K562 (cell line): ENCODE measurements around the gene LRP1. TPM values are rescaled to one million over a fixed set of nuclear protein-coding genes. Genes with fewer than 3 reads are reported as not detected.
A peak's percentile ranks its signal among the peaks of the same experiment; 100 is the strongest.

ENCODE experiments used
- ARID1B ChIP-seq: fragments of 450-650 bp; IDR thresholded peaks from 2 replicates; pipeline ENCODE4 v1.6.1; 2016; ENCODE audit warnings: antibody characterized with exemption, mild to moderate bottlenecking, inconsistent platforms
- KAT8 ChIP-seq: fragments of 450-650 bp; IDR thresholded peaks from 2 replicates; pipeline ENCODE4 v1.6.1; 2016; ENCODE audit warnings: low read depth, mild to moderate bottlenecking
- NBN ChIP-seq: fragments of 450-650 bp; IDR thresholded peaks from 2 replicates; pipeline ENCODE4 v1.6.1; 2016; ENCODE audit warnings: low read depth, mild to moderate bottlenecking
- POU5F1 ChIP-seq: fragments of 150-350 bp; IDR thresholded peaks from 2 replicates; pipeline ENCODE4 v1.6.1; 2014; ENCODE audit warnings: borderline replicate concordance, low read length, low read depth, mild to moderate bottlenecking; ENCODE audit not compliant: partially characterized antibody
- TBP ChIP-seq: optimal IDR thresholded peaks from 2 replicates; pipeline ENCODE3; 2011; ENCODE audit warnings: low read depth, low read length, improper control_type of control experiment
- ZFPM2 ChIP-seq: fragments of 250-450 bp; sonication (Bioruptor Pico); IDR thresholded peaks from 2 replicates; pipeline ENCODE4 v1.5.1; 2022; ENCODE audit warnings: mild to moderate bottlenecking
- ZNF175 ChIP-seq: fragments of 200-800 bp; sonication (Bioruptor generic); IDR thresholded peaks from 2 replicates; pipeline ENCODE4 v1.6.1; 2016; ENCODE audit warnings: low read depth, mild to moderate bottlenecking, missing genetic modification characterization, missing compliant biosample characterization
- ZNF324 ChIP-seq: fragments of 250-450 bp; sonication (Bioruptor Pico); IDR thresholded peaks from 2 replicates; pipeline ENCODE4 v1.4.0; 2020; ENCODE audit warnings: mild to moderate bottlenecking
- polyA plus RNA-seq, 8 experiments: library from polyadenylated mRNA; depleted of rRNA in 4 of 8; stranded (reverse) in 5 of 8; unstranded in 3 of 8; fragments of >200 nt; fragmentation: Nextera tagmentation in 2 of 8; fragmentation: Illumina TruSeq in 1 of 8; extraction: Ambion mirVana in 2 of 8; extraction: Trizol in 1 of 8; gene quantifications; 2 replicates each; pipeline versions ENCODE4 v1.2.1 to v1.2.3, GENCODE V29; 2011 to 2014; ENCODE audit warnings: inconsistent platforms in 1 of 8, missing spikeins in 1 of 8
- total RNA-seq, 7 experiments: library from RNA; depleted of rRNA in 6 of 7; stranded (reverse); fragments of >200 nt in 6 of 7; fragmentation: Illumina TruSeq in 2 of 7; extraction: Trizol in 2 of 7; gene quantifications; 2 replicates each; pipeline versions ENCODE4 v1.2.1 to v1.2.3, GENCODE V29; 2011 to 2021; ENCODE audit warnings: low replicate concordance in 1 of 7
- TF ChIP-seq, protein P1 (sequence below): fragments of 250-450 bp; sonication (Bioruptor Pico); IDR thresholded peaks from 2 replicates; pipeline ENCODE4 v1.9.0; 2021; ENCODE audit warnings: mild to moderate bottlenecking, inconsistent platforms
- TF ChIP-seq, protein P2 (sequence below): fragments of 250-450 bp; sonication (Bioruptor Pico); IDR thresholded peaks from 2 replicates; pipeline ENCODE4 v1.5.0; 2022; ENCODE audit warnings: mild to moderate bottlenecking
- TF ChIP-seq, protein P3 (sequence below): fragments of 450-650 bp; IDR thresholded peaks from 2 replicates; pipeline ENCODE4 v1.6.1; 2016; ENCODE audit warnings: mild to moderate bottlenecking, moderate library complexity

LRP1 gene
- total and polyA plus RNA-seq, 9 of the 15 experiments (the other 6 are each of a cell fraction or from before 2014, with no cell fraction given): 0.04 to 0.64 (median 0.19) TPM; not detected in 2

DNA sequence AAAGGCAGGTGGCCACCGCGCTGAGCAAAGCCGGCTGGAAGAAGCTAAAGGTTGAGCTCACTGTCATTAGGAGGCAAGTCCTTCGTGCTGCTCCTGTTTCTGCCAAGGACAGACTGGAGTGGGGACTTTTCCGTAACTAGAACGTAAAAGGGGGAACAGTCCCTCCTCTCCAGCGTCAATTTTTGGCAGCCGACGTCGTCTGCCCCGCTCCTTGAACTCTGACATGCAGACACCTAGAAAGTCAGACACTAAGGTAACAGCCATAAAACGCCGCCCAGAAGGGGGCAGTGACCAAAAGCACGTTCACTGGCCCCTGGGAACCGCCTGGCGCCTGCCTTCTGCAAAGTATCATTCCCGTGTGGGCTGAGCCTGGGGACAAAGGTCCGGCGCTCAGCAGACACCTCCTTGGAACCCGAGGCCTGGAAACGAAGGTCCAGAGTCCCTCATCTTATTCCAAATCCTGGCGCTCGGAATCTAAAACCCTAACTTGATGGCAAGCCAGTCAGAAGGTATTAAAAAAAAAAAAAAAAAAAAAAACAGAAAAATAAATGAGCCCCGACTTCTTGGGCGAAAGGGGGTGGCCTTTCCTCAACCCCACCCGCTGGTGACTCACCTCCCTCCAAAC, 1.1 kb upstream of the LRP1 start (continued):
- TF ChIP-seq, protein P1, sequence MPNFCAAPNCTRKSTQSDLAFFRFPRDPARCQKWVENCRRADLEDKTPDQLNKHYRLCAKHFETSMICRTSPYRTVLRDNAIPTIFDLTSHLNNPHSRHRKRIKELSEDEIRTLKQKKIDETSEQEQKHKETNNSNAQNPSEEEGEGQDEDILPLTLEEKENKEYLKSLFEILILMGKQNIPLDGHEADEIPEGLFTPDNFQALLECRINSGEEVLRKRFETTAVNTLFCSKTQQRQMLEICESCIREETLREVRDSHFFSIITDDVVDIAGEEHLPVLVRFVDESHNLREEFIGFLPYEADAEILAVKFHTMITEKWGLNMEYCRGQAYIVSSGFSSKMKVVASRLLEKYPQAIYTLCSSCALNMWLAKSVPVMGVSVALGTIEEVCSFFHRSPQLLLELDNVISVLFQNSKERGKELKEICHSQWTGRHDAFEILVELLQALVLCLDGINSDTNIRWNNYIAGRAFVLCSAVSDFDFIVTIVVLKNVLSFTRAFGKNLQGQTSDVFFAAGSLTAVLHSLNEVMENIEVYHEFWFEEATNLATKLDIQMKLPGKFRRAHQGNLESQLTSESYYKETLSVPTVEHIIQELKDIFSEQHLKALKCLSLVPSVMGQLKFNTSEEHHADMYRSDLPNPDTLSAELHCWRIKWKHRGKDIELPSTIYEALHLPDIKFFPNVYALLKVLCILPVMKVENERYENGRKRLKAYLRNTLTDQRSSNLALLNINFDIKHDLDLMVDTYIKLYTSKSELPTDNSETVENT (CRISPR knock-in tag): no peak
- no peak for TF ChIP-seq TBP
- TF ChIP-seq POU5F1: no peak
- TF ChIP-seq, protein P2, sequence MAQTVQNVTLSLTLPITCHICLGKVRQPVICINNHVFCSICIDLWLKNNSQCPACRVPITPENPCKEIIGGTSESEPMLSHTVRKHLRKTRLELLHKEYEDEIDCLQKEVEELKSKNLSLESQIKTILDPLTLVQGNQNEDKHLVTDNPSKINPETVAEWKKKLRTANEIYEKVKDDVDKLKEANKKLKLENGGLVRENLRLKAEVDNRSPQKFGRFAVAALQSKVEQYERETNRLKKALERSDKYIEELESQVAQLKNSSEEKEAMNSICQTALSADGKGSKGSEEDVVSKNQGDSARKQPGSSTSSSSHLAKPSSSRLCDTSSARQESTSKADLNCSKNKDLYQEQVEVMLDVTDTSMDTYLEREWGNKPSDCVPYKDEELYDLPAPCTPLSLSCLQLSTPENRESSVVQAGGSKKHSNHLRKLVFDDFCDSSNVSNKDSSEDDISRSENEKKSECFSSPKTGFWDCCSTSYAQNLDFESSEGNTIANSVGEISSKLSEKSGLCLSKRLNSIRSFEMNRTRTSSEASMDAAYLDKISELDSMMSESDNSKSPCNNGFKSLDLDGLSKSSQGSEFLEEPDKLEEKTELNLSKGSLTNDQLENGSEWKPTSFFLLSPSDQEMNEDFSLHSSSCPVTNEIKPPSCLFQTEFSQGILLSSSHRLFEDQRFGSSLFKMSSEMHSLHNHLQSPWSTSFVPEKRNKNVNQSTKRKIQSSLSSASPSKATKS: no peak
- TF ChIP-seq ZNF175 (CRISPR knock-in tag): no peak
- TF ChIP-seq ARID1B: 0 out of 2 replicates have a peak, but pooled peaks have one; percentile 5
- TF ChIP-seq, protein P3, sequence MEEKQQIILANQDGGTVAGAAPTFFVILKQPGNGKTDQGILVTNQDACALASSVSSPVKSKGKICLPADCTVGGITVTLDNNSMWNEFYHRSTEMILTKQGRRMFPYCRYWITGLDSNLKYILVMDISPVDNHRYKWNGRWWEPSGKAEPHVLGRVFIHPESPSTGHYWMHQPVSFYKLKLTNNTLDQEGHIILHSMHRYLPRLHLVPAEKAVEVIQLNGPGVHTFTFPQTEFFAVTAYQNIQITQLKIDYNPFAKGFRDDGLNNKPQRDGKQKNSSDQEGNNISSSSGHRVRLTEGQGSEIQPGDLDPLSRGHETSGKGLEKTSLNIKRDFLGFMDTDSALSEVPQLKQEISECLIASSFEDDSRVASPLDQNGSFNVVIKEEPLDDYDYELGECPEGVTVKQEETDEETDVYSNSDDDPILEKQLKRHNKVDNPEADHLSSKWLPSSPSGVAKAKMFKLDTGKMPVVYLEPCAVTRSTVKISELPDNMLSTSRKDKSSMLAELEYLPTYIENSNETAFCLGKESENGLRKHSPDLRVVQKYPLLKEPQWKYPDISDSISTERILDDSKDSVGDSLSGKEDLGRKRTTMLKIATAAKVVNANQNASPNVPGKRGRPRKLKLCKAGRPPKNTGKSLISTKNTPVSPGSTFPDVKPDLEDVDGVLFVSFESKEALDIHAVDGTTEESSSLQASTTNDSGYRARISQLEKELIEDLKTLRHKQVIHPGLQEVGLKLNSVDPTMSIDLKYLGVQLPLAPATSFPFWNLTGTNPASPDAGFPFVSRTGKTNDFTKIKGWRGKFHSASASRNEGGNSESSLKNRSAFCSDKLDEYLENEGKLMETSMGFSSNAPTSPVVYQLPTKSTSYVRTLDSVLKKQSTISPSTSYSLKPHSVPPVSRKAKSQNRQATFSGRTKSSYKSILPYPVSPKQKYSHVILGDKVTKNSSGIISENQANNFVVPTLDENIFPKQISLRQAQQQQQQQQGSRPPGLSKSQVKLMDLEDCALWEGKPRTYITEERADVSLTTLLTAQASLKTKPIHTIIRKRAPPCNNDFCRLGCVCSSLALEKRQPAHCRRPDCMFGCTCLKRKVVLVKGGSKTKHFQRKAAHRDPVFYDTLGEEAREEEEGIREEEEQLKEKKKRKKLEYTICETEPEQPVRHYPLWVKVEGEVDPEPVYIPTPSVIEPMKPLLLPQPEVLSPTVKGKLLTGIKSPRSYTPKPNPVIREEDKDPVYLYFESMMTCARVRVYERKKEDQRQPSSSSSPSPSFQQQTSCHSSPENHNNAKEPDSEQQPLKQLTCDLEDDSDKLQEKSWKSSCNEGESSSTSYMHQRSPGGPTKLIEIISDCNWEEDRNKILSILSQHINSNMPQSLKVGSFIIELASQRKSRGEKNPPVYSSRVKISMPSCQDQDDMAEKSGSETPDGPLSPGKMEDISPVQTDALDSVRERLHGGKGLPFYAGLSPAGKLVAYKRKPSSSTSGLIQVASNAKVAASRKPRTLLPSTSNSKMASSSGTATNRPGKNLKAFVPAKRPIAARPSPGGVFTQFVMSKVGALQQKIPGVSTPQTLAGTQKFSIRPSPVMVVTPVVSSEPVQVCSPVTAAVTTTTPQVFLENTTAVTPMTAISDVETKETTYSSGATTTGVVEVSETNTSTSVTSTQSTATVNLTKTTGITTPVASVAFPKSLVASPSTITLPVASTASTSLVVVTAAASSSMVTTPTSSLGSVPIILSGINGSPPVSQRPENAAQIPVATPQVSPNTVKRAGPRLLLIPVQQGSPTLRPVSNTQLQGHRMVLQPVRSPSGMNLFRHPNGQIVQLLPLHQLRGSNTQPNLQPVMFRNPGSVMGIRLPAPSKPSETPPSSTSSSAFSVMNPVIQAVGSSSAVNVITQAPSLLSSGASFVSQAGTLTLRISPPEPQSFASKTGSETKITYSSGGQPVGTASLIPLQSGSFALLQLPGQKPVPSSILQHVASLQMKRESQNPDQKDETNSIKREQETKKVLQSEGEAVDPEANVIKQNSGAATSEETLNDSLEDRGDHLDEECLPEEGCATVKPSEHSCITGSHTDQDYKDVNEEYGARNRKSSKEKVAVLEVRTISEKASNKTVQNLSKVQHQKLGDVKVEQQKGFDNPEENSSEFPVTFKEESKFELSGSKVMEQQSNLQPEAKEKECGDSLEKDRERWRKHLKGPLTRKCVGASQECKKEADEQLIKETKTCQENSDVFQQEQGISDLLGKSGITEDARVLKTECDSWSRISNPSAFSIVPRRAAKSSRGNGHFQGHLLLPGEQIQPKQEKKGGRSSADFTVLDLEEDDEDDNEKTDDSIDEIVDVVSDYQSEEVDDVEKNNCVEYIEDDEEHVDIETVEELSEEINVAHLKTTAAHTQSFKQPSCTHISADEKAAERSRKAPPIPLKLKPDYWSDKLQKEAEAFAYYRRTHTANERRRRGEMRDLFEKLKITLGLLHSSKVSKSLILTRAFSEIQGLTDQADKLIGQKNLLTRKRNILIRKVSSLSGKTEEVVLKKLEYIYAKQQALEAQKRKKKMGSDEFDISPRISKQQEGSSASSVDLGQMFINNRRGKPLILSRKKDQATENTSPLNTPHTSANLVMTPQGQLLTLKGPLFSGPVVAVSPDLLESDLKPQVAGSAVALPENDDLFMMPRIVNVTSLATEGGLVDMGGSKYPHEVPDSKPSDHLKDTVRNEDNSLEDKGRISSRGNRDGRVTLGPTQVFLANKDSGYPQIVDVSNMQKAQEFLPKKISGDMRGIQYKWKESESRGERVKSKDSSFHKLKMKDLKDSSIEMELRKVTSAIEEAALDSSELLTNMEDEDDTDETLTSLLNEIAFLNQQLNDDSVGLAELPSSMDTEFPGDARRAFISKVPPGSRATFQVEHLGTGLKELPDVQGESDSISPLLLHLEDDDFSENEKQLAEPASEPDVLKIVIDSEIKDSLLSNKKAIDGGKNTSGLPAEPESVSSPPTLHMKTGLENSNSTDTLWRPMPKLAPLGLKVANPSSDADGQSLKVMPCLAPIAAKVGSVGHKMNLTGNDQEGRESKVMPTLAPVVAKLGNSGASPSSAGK: peak; percentile 86
- TF ChIP-seq KAT8: no peak
- TF ChIP-seq ZFPM2 (CRISPR knock-in tag): no peak
- 0 out of 2 replicates have a peak, but pooled peaks have one; percentile 50 for TF ChIP-seq NBN
- TF ChIP-seq ZNF324 (CRISPR knock-in tag): no peak
